Breast epithelium (tissue), 4 donors: ENCODE measurements around the gene ASS1. TPM values are rescaled to one million over a fixed set of nuclear protein-coding genes. Genes with fewer than 3 reads are reported as not detected.

Experiments used
- DNase-seq, 2 donors: peaks; one replicate each; pipeline ENCODE4 v3.0.0-alpha.2; 2019; ENCODE audit warnings: low spot score in 2 of 2
- H3K27ac ChIP-seq, 2 donors: fragments of 200-600 bp; sonication (generic) in 1 of 2; one replicate each; pipeline ENCODE4 v1.5.1; 2016 to 2019; ENCODE audit warnings: mild to moderate bottlenecking in 1 of 2
- H3K27me3 ChIP-seq, 2 donors: fragments of 200-600 bp; sonication (generic) in 1 of 2; one replicate each; pipeline versions ENCODE4 v1.5.1 to v1.6.0; 2017 to 2019; ENCODE audit warnings: control low read depth in 1 of 2, mild to moderate bottlenecking in 1 of 2
- H3K36me3 ChIP-seq: fragments of 200-600 bp; one replicate; pipeline ENCODE4 v1.5.1; 2019
- H3K4me1 ChIP-seq, 2 donors: fragments of 200-600 bp; sonication (generic); one replicate each; pipeline ENCODE4 v1.5.1; 2016 to 2019; ENCODE audit warnings: control low read depth in 1 of 2
- H3K4me3 ChIP-seq, 3 donors: fragments of 200-600 bp; sonication (generic); 1 replicate in 2 of 3; 2 replicates in 1 of 3; pipeline ENCODE4 v1.5.1; 2016 to 2019; ENCODE audit warnings: mild to moderate bottlenecking in 3 of 3, moderate library complexity in 2 of 3
- H3K9me3 ChIP-seq, 2 donors: fragments of 200-600 bp; sonication (generic) in 1 of 2; one replicate each; pipeline ENCODE4 v1.5.1; 2016 to 2019; ENCODE audit warnings: control low read depth in 1 of 2
- CTCF ChIP-seq, 3 donors: fragments of 450-650 bp; IDR thresholded peaks; one replicate each; pipeline ENCODE4 v1.5.1; 2016 to 2017; ENCODE audit warnings: antibody characterized with exemption in 3 of 3, mild to moderate bottlenecking in 3 of 3, moderate library complexity in 3 of 3
- POLR2A ChIP-seq: fragments of 450-650 bp; IDR thresholded peaks from one replicate; pipeline ENCODE4 v1.6.1; 2016; ENCODE audit warnings: antibody characterized with exemption, mild to moderate bottlenecking, moderate library complexity
- POLR2AphosphoS5 ChIP-seq, 3 donors: sonication (generic); formaldehyde crosslinking; IDR thresholded peaks; one replicate each; pipeline ENCODE4 v1.6.1; 2017; ENCODE audit warnings: antibody characterized with exemption in 3 of 3
- intact Hi-C: fragments of 100-400 bp; cut with DNase I; formaldehyde crosslinking; loops from one replicate; pipeline ENCODE4 v1.15.1; 2023; ENCODE audit warnings: low total_unique reads
- total RNA-seq, 3 donors: library from RNA; depleted of rRNA; stranded (reverse); fragments of >200 nt; gene quantifications; one replicate each; pipeline ENCODE4 v1.1.0, GENCODE V29; 2016

ASS1 gene
- total RNA-seq, 3 donors from 2014 or later, result 167 to 514 (median 190) TPM

- DNase-seq, result no peak
- intact Hi-C loops, result no loop called here
- H3K36me3 ChIP-seq, result no peaks in the 10 kb centered on the region
- no peak overlapping the region for H3K4me3 ChIP-seq
- H3K27ac ChIP-seq, result no peak overlapping the region
- no peaks in the 10 kb centered on the region for H3K4me1 ChIP-seq
- no peaks in the 10 kb centered on the region for H3K9me3 ChIP-seq
- TF ChIP-seq POLR2A (no peak), POLR2AphosphoS5 (IDR thresholded peaks at IDR 0.05) (no peak), CTCF (IDR thresholded peaks at IDR 0.05) (no peak)
- no peaks in the 10 kb centered on the region for H3K27me3 ChIP-seq
These were observed 56.9 kb downstream of the ASS1 start for GRCh38 chr9:130501639-130502038.

GRCh38 chr9:130508218-130508617 is 63.5 kb downstream of the ASS1 start:
- no peak for DNase-seq
- no peak overlapping the region for H3K27ac ChIP-seq
- peaks cover 0 to 3% of the 10 kb centered on the region in 2 donors for H3K9me3 ChIP-seq
- H3K4me3 ChIP-seq, result no peak overlapping the region
- TF ChIP-seq POLR2A (no peak), CTCF (IDR thresholded peaks at IDR 0.05) (no peak), POLR2AphosphoS5 (IDR thresholded peaks at IDR 0.05) (no peak)
- H3K4me1 ChIP-seq, result no peaks in the 10 kb centered on the region
- H3K36me3 ChIP-seq, result no peaks in the 10 kb centered on the region
- intact Hi-C loops, result no loop called here
- H3K27me3 ChIP-seq, result no peaks in the 10 kb centered on the region

GRCh38 chr9:130512199-130512598 is 67.4 kb downstream of the ASS1 start:
- H3K4me3 ChIP-seq, result no peak overlapping the region
- TF ChIP-seq POLR2A (no peak), POLR2AphosphoS5 (IDR thresholded peaks at IDR 0.05) (no peak), CTCF (IDR thresholded peaks at IDR 0.05) (no peak)
- H3K36me3 ChIP-seq, result no peaks in the 10 kb centered on the region
- intact Hi-C loops, result no loop called here
- H3K4me1 ChIP-seq, result no peaks in the 10 kb centered on the region
- DNase-seq, result no peak
- no peak overlapping the region for H3K27ac ChIP-seq
- H3K9me3 ChIP-seq, result peaks cover 0 to 3% of the 10 kb centered on the region in 2 donors
- H3K27me3 ChIP-seq, result no peaks in the 10 kb centered on the region

- DNase-seq, result no peak
- TF ChIP-seq CTCF (IDR thresholded peaks at IDR 0.05), result no peak
- TF ChIP-seq POLR2AphosphoS5 (IDR thresholded peaks at IDR 0.05), result no peak
- no peak for TF ChIP-seq POLR2A
- intact Hi-C loops, result no loop called here
These were observed 68.3 kb downstream of the ASS1 start for GRCh38 chr9:130513078-130513477.

GRCh38 chr9:130518233-130518632 is 73.5 kb downstream of the ASS1 start:
- Histone ChIP-seq H3K4me3 (no peak overlapping the region), H3K9me3 (no peaks in the 10 kb centered on the region), H3K27me3 (no peaks in the 10 kb centered on the region), H3K27ac (no peak overlapping the region), H3K4me1 (no peaks in the 10 kb centered on the region), H3K36me3 (no peaks in the 10 kb centered on the region)
- intact Hi-C loops, result no loop called here
- no peak for DNase-seq
- TF ChIP-seq POLR2AphosphoS5 (IDR thresholded peaks at IDR 0.05), result no peak
- no peak for TF ChIP-seq CTCF (IDR thresholded peaks at IDR 0.05)
- TF ChIP-seq POLR2A, result no peak

More at GRCh38 chr9:130513078-130513477, 68.3 kb downstream of the ASS1 start:
- H3K4me3 ChIP-seq, result no peak overlapping the region
- no peaks in the 10 kb centered on the region for H3K36me3 ChIP-seq
- H3K27ac ChIP-seq, result no peak overlapping the region
- H3K27me3 ChIP-seq, result no peaks in the 10 kb centered on the region
- H3K4me1 ChIP-seq, result no peaks in the 10 kb centered on the region
- peaks cover 0 to 3% of the 10 kb centered on the region in 2 donors for H3K9me3 ChIP-seq
